Large intestine (tissue), 3 donors: ENCODE results near the gene LEFTY2. TPM values are rescaled to one million over a fixed set of nuclear protein-coding genes. Genes with fewer than 3 reads are reported as not detected.

Experiments
- DNase-seq, 2 donors: peaks; one replicate each; pipeline versions ENCODE4 v3.0.0 to v3.0.0-alpha.2; 2013
- H3K27ac ChIP-seq: one replicate; pipeline ENCODE4 v1.5.1; 2013; ENCODE audit warnings: low read length
- H3K27me3 ChIP-seq: 2 replicates; pipeline ENCODE4 v1.6.1; 2013; ENCODE audit warnings: low read length; ENCODE audit not compliant: control insufficient read depth, insufficient read depth
- H3K36me3 ChIP-seq: 2 replicates; pipeline ENCODE4 v1.6.1; 2013; ENCODE audit warnings: low read length; ENCODE audit not compliant: control insufficient read depth, insufficient read depth
- H3K4me1 ChIP-seq: one replicate; pipeline ENCODE4 v1.6.1; 2013; ENCODE audit warnings: low read length; ENCODE audit not compliant: control insufficient read depth, insufficient read depth
- H3K4me3 ChIP-seq: one replicate; pipeline ENCODE4 v1.5.1; 2013; ENCODE audit warnings: low read length
- H3K9me3 ChIP-seq: one replicate; pipeline ENCODE4 v1.6.1; 2013; ENCODE audit warnings: mild to moderate bottlenecking, low read depth, low read length, moderate library complexity; ENCODE audit not compliant: control insufficient read depth
- WGBS: methylation state at CpG from one replicate; pipeline ENCODE4 v1.1.5; 2013; ENCODE audit warnings: low lambda C conversion rate; ENCODE audit not compliant: insufficient coverage; 5-methylcytosine and 5-hydroxymethylcytosine counted together
- polyA plus RNA-seq: library from polyadenylated mRNA; unstranded; fragments of 120-200 nt; gene quantifications from one replicate; pipeline ENCODE4 v1.2.1, GENCODE V29; 2013

Gene LEFTY2
- polyA plus RNA-seq, 1 donor: 0.25 TPM

DNA sequence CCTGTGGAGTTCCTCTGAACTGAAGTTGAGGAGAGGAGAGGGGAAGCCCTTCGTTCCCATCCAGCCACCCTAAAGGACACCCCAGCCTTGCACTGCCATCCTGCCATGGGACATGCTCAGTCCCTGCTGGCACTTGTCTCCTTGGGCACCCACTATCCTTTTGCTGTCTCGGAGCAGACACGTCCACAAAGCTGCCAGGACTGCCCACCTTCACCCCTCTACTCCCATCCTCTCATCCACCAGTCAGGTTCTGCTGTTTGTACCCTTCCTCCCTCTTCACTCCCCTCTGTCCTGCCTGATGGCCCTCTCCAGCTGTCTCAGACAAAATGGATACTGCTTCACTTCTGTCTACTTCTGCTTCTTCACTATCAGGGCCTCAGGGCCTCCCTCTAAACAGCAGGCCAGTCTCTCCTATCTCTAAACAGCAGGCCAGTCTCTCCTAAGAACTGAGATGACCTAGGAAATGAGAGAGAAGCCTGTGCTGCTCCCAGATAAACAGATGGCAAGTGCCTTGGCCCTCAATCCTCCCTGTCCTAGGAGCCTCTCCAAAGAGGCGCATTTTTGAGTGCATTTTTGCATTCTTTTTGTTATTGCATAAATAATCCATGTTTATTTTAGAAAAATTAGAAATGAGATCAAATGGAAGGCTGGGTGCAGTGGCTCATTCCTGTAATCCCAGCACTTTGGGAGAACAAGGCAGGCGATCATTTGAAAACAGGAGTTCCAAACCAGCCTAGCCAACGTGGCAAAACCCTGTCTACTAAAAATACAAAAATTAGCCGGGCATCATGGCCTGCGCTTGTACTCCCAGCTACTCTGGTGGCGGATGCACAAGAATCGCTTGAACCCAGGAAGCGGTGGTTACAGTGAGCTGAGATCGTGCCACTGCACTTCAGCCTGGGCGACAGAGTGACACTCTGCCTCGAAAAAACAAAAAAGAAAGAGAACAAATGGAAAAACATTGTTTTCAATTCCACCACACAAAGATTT lies 12.5 kb downstream of the LEFTY2 start:
- no peak overlapping the region for H3K27ac ChIP-seq
- no peaks in the 10 kb centered on the region for H3K4me1 ChIP-seq
- no peaks in the 10 kb centered on the region for H3K36me3 ChIP-seq
- H3K4me3 ChIP-seq: no peak overlapping the region
- 93% methylated on average over 6 of the region's 14 CpGs for WGBS
- no peaks in the 10 kb centered on the region for H3K27me3 ChIP-seq
- no peak for DNase-seq
- no peaks in the 10 kb centered on the region for H3K9me3 ChIP-seq

DNA sequence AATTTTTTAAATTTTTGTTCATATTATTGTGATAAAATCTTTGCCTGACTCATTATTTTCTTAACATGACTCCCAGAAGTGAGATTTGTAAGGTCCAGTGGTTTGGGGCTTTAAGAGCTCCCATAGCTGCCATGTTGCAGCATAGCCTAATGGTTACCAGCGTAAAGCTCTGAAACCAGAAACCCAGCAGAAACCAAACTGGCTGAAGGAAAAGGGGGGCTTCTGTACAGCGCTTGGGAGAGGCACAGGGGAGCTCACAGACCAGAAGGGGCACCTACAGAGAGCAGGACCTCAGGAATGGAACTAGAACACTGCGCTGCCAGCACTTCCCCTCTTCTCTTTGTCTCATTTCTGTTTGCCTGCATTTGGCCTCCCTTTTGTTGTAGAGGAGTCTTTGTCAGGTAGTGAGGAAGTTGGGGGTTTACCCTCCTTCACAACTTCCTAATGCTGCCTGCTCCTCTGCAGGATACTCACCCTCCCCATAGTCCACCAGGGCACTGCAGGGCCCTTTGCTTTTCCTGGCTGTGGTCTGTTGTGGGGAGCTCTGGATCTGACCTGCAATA lies 14.4 kb downstream of the LEFTY2 start:
- Histone ChIP-seq H3K36me3 (peaks cover 12% of the 10 kb centered on the region), H3K4me3 (no peak overlapping the region), H3K27ac (no peak overlapping the region), H3K9me3 (no peaks in the 10 kb centered on the region), H3K27me3 (no peaks in the 10 kb centered on the region), H3K4me1 (peaks cover 7% of the 10 kb centered on the region)
- no peak for DNase-seq
- no CpG with 5 or more reads among the region's 3 CpGs for WGBS

DNA sequence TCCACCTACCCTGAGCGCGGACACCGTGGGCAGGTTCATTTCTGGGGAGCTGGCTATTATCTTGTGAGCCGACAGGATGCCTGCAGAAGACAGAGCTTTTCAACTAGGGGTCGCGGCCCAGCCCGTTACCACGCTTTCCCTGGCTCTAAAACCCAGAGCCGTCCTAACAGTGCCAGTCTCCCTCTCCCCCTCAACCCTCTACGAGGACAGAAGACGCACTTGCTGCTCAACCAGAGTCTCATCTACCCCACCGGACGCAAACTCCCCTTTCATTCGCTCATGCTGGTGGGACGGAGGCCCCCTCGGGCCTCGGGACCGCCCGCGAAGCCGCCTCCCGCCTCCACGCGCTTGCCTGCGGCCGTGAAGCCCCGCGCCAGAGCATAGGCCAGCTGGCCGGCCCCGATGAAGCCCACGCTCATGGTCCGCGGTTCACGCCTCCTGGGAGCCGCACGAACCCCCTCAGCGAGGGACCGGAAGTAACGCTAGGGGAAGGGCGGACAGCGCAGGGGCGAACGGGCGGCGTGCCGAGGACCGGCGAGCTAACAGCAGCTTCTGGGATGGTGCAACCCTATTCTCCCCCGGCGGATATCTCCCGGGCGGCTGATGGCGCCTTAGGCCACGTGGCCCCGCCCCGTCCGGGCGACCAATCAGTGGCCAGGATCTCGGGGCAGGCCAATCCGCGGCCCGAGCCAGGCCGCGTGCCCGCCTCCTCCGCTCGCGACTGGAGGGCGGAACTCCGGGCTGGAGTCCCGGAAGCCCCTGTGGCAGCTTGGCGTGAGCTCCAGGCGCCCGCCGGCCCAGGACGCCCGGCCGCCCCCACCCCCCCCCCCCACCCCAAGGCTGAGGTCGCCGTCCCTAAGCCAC lies 17.1 kb downstream of the LEFTY2 start, which contains the start of gene PYCR2:
Gene PYCR2 (minus strand): TSS at position 559 of the 864 bp plus-strand sequence. CDS start 140 bp downstream, at position 419.
- no CpG with 5 or more reads among the region's 80 CpGs for WGBS
- Histone ChIP-seq H3K4me1 (peaks cover 7% of the 10 kb centered on the region), H3K4me3 (peak within 1 kb of the TSS; percentile 69), H3K9me3 (no peaks in the 10 kb centered on the region), H3K27ac (peak within 1 kb of the TSS; percentile 62), H3K36me3 (peaks cover 33% of the 10 kb centered on the region), H3K27me3 (no peaks in the 10 kb centered on the region)
- DNase-seq: peak; percentile 96 to 98

DNA sequence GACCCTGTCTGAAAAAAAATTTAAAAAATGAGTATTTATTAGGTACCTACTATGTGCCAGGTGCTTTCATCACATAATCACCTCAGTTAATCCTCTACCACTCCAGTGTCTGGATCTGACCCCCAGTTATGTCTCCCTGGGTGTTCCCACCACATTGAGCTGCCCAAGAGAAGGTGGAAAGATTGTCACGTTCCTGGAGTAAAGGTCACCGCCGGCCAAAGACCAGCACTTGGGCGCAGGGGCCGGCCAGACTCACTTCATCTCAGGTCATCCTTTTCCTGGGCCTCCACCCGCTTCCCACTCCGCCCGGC lies 17.7 kb downstream of the LEFTY2 start:
- no peak for DNase-seq
- Histone ChIP-seq H3K36me3 (peaks cover 38% of the 10 kb centered on the region), H3K4me3 (peak overlapping the region; percentile 69), H3K4me1 (peaks cover 7% of the 10 kb centered on the region), H3K27me3 (no peaks in the 10 kb centered on the region), H3K27ac (peak overlapping the region; percentile 62), H3K9me3 (no peaks in the 10 kb centered on the region)
- WGBS: no CpG with 5 or more reads among the region's 8 CpGs

DNA sequence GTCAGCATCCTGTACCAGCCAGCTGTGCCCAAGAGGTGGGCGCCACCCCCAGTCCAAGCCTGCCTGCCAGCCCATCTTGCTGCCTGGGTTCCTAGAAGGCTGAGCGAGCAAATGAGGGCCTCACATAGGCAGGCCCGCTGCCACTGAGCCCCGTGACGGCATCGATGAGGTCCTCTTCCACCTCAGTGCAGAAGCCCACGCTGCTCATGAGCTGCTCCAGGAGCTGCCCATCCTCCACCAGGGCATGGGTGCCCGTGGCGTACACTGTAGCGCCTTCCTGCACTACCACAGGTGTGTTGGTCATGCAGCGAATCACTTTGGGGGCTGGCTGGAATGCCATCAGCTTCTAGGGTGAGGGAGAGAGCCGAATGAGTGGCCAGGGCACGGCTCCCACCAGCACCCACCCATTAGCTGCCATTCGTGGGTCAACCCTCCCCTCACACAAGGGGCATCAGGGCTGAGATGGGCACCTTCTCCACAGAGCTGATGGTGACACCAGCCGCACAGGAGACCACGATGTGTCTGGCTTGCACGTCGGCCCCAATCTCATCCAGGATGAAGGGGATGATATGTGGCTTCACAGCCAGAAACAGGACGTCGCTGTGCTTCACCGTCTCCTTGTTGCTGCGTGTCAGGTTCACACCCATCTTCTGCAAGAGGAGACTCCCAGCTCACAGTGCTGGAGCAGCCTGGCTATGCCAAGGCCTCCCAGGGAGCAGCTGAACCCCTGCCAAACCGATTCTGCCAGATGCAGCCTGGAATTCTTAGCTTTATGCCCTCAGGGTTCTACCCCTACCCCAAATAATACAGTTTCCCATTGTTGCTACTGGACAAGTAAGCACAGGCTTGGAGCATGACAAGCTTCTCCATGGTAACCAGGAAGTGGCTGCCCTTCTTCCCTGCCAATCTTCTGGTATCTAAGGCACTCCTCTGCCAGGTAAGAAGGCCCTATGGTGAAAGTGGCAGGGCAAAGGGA lies 19.0 kb downstream of the LEFTY2 start:
- no peaks in the 10 kb centered on the region for H3K27me3 ChIP-seq
- no CpG with 5 or more reads among the region's 23 CpGs for WGBS
- DNase-seq: no peak
- H3K27ac ChIP-seq: no peak overlapping the region
- peaks cover 7% of the 10 kb centered on the region for H3K4me1 ChIP-seq
- peaks cover 48% of the 10 kb centered on the region for H3K36me3 ChIP-seq
- no peaks in the 10 kb centered on the region for H3K9me3 ChIP-seq
- H3K4me3 ChIP-seq: no peak overlapping the region

DNA sequence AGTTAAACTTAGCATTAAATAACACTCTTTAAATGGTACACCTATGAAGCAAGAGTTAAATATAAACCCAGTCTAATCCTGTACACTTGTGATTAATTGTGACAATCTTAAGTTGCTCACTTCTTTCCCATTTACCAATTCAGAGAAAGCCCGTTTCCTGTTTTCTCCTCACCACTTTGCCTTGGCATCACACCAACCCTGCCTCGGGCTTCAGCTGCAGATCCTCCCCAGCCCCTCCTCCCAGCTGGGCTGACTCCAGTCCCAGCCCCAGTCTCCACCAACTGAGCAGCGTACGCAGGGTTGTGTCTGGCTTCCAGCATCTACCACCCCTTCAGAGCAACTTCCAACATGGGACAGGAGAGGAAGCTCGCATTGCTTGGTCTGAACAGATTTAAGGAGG lies 21.1 kb downstream of the LEFTY2 start:
- peaks cover 7% of the 10 kb centered on the region for H3K4me1 ChIP-seq
- H3K4me3 ChIP-seq: no peak overlapping the region
- no peak overlapping the region for H3K27ac ChIP-seq
- peaks cover 56% of the 10 kb centered on the region for H3K36me3 ChIP-seq
- no peak for DNase-seq
- no peaks in the 10 kb centered on the region for H3K27me3 ChIP-seq
- no CpG with 5 or more reads among the region's 5 CpGs for WGBS
- H3K9me3 ChIP-seq: no peaks in the 10 kb centered on the region

DNA sequence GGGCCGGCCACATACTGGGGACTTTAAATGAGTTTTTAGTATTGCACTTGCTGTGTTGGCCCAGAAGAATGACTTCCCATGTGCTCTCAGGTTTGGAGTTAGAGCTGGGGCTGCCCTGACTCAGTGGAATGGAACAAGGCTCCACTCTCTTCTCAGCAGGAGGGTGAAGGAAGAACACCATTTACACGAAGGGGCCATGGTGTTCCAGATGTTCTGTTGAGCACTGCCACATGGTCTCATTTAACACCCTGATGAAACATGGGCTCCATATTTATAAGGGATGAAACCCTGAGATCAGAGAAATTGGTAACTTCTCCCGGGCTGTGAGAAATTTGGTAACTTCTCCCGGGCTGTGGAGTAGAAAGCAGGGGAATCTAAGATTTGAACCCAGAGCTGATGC lies 22.7 kb downstream of the LEFTY2 start:
- WGBS: no CpG with 5 or more reads among the region's 4 CpGs
- Histone ChIP-seq H3K4me3 (no peak overlapping the region), H3K4me1 (peaks cover 7% of the 10 kb centered on the region), H3K27me3 (no peaks in the 10 kb centered on the region), H3K27ac (no peak overlapping the region), H3K36me3 (peaks cover 56% of the 10 kb centered on the region), H3K9me3 (no peaks in the 10 kb centered on the region)
- DNase-seq: no peak

DNA sequence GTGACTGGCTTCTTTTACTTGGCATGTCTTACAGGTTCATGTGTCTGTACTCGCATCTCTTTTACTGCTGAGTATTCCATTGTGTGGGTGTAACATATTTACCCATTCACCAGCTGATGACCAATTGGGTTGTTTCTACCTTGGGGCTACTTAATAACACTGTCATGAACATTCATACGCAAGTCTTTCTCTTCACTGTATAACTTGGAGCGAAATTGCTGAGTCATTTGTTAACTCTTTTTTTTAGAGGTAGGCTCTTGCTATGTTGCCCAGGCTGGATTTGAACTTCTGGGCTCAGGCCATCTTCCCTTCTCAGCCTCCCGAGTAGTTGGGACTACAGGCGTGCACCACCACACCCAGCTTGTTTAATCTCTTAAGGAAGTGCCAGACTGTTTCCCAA lies 23.5 kb downstream of the LEFTY2 start:
- Histone ChIP-seq H3K4me3 (no peak overlapping the region), H3K9me3 (no peaks in the 10 kb centered on the region), H3K27ac (no peak overlapping the region), H3K4me1 (no peaks in the 10 kb centered on the region), H3K27me3 (no peaks in the 10 kb centered on the region), H3K36me3 (peaks cover 56% of the 10 kb centered on the region)
- 96% methylated on average over 4 of the region's 5 CpGs for WGBS
- DNase-seq: no peak

DNA sequence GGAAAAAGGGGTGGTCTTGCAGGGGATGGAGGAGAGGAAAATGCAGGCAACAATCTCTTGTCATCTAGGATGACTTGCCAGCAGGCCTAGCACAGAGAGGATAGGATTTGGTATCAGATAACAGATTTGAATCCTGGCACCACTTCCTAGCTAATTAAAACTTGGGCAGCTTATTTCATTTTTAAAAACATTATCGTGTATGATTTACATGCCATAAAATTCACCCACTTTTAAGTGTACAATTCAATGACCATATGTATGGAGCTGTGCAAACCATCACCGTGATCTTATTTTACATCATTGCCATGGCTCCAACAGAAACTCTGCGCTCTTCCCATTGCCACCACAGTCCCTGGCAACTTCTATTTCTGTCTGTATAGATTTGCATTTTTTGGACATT lies 23.9 kb downstream of the LEFTY2 start:
- Histone ChIP-seq H3K4me1 (no peaks in the 10 kb centered on the region), H3K27me3 (no peaks in the 10 kb centered on the region), H3K36me3 (peaks cover 51% of the 10 kb centered on the region), H3K9me3 (no peaks in the 10 kb centered on the region), H3K27ac (no peak overlapping the region), H3K4me3 (no peak overlapping the region)
- 100% methylated on average over 2 of the region's 3 CpGs for WGBS
- no peak for DNase-seq
